HG03175 (cell line): ENCODE data around the gene RAMACL.
"Not testable (repeated sequence)": the region's sequence is repeated elsewhere in the genome, so short reads cannot be mapped to it uniquely, and the experiment has no call there.

Source experiments
- ATAC-seq: cut with Tn5 transposase; IDR thresholded peaks from one replicate; pipeline ENCODE4 v1.9.1; 2021; ENCODE audit warnings: mild to moderate bottlenecking, moderate library complexity; ENCODE audit not compliant: unreplicated experiment

RAMACL gene

DNA sequence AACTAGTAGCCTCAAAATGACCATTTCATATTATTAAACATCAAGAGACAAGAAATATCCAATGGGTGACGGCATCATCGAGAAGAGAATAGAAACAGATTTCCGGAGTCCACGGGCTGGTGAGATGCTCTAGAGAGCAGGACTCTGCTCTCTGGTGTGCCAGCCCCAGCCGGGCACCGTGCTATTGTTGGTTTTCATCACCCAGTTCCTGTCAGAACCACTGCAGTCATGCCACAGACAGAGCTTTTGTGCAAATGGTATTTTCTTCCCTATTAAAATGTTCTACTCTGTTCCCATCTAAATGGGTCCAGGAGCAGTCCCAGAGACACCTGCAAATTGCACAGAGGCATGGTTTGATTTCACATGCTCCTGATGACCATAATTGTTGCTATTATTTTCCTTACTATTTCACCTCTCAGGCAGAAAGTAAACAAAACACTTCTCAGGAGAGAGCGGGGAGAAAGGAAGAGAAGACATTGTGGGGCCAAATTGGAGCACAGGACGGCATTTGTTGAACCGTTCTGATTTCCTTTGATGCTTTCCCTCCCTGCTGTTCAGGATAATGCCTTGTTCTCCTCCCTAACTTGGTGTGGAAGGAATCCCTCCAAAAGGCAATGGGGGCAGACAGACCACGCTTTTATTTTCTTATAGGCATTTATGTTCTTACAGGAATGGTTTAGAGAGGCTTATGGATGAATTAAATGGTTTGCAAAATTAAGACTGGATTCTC lies 11.4 kb upstream of the RAMACL start:
- ATAC-seq, result no peak

DNA sequence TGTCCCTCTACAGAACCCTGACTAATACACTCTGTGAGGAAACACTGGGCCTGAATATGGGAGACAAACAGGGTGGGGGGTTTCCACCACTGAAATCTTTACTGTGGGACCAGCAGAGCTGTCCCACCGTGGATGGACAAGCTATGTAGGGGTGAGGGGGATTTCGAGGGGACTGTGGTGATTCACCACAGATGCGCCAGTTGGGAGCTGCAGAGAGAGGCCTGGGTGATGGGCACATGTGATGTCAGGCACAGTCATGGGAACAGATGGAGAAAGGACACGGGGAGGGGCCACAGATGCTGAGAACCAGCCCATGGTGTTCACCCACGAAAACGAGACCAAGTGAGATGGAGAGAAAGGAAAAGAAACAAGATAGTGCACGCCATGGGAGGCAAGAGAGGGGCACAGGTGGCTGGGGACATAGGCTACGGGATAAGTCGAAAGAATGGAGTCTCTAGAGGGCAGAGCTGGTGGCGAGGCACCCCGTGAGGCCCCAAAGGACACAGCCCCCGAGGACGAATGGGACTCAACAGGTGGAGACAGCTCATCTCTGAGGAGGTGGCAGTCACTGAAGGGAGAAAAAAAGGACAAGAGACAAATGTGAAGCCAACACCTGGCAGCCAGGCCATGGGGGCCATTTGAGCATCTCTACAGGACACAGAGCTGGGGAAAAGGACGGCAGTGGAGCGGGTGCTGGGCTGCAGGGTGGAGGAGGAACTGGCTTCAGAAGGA lies 10.5 kb upstream of the RAMACL start:
- no peak for ATAC-seq

DNA sequence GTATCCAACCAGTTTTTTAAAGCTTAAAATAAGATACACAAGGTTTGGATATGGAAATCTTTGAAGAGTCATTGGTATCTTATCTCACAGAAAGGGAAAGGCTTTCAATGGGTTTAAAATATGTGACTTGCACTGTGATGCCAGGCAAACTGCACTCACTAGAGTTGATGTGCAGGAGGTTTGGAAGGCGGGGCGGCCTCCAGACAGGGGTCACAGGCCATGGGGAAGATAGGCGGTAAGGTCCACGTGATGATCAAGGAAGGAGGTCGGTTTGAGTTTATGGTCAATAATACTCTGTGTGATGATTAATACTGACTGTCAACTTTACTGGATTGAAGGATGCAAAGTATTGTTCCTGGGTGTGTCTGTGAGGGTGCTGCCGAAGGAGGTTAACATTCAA lies 9.5 kb upstream of the RAMACL start:
- no peak for ATAC-seq

DNA sequence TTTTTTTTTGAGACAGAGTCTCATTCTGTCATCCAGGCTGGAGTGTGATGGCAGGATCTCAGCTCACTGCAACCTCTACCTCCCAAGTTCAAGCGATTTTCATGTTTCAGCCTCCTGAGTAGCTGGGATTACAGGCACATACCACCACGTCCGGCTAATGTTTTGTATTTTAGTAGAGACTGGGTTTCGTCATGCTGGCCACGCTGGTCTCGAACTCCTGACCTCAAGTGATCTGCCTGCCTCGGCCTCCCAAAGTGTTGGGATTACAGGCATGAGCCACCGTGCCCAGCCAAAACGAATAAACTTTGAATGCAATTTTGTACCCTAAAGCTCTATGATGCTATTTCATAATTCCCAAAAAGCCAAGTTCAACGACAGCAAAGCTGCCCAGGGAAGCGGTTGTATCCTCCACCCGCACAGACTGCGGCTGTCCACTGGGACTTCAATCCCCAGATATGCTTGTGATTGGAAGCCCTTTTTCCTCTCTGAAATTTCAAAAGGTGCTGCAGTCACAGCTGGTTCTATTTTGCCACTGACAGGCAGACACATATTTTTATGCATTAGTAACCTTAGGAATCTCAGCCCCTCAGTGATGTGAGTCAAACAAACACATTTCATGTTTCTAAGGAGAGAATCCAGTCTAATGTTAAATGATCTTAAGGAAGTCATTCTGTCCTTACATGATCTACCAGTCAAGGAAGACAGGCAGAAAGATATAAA lies 8.7 kb upstream of the RAMACL start:
- no peak for ATAC-seq

DNA sequence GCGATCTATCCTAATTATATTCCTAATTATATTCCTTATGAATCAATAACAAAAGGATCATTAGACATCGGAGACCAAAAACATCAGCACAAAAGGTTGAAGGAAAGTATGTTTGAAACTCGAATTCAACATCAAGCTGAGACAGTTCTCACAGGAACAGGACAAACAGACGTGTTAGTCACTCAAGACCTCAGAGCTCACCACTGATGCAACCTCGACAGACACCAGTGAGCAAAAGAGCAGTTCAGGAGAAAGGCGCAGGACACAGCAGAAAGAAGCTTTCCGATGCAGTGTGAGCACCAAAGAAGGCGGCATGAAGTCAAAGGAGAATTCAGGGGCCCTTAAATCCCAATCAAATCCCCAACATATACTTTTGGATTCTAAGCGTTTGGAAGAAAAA lies 6.3 kb upstream of the RAMACL start:
- no peak for ATAC-seq

DNA sequence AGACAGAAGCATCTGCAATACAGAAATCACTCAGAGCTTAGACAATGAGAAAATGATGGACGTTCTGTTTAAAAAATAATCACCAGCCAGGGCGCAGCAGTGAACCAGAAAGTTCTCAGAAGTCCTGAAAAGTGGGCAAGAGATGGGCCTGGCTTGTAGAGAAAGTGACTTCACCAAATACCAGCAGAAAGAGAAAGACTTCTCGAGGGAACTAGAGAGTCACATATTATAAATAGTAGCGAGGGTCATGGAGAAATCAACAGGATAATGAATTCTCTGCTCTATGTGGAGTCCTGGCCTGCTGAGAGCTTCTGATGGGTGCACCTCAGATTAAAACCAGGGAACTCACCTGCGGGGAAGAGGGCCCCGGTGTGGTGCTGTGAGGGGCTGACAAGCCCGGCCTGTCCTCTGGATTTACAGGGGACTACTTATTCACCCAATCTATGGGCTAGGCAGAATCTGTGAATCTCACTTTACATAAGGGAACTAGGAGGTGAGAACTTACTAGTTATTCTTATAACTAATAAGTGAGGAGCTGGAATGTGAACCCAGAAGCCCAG lies 5.6 kb upstream of the RAMACL start:
- no peak for ATAC-seq

DNA sequence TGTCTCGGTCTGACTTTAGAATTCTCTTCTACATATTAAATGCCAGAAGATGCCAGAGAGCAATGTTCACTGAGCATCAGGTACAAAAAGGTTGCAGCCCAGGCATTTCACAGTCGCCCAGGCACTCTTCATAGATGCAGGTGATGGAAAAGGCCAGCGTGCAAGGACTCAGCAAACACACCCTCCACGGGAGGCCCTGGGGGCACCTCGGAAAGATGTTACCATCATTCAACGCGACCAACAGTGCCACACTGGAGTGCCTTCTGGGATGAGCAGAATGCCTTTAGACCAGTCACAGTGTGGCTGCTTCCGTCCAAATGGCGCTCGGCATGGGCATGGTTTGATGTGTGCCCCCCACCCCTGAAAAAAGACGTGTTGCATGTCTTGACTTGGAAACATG lies 4.5 kb upstream of the RAMACL start:
- ATAC-seq, result no peak

DNA sequence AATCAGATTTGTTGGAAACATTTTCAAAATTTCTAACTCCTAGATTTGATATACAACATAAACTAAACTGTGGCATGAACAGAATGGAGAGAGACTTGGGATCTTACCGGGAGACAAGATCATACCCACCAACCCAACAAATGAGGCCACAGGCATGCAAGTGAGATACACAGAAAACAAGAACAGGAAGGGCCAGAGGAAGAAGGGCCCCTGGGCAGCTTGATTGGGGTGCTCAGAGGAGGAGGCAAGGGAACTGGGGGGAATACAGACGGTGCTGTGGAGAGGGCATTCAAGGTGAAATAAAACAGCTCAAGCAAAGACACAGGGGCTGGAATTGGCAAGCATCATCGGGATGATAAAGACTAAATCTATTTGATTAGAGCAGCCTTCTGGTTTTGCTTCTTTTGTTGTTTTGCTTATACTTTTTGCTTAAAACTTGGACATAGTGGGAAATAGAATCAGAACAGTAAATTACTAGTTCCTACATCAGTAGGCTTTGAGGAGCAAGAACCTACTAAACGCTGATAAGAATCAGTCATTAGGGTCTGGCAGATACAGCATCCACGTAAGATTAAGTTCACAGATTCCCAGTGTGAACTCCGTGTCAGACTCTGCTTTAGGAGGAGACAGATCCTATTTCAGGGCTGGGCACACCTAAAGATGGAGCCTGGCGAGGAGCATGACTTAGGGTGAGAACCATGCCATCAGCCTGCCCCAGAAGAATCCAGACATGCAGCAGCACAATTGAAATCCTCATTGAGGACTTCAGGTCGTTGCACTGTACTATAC lies 3.5 kb upstream of the RAMACL start:
- ATAC-seq, result no peak

DNA sequence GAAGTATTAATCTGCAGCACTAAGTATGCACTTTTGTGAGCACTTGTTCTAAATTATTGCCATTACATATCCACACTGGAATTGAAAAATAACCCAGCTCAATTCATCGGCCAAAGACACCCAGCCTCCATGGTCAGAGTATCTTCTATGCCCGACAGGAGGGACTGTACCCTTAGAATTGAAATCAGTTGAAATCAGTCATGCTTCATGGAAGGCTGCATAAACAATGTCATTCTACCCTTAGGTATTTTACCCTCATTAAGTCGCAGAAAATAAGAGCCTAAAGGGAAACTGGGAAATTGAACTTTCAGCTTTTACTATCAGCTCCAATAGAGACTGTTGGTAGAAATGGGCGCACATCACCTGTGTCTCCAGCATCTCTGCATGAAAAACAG lies 2.9 kb upstream of the RAMACL start:
- no peak for ATAC-seq

DNA sequence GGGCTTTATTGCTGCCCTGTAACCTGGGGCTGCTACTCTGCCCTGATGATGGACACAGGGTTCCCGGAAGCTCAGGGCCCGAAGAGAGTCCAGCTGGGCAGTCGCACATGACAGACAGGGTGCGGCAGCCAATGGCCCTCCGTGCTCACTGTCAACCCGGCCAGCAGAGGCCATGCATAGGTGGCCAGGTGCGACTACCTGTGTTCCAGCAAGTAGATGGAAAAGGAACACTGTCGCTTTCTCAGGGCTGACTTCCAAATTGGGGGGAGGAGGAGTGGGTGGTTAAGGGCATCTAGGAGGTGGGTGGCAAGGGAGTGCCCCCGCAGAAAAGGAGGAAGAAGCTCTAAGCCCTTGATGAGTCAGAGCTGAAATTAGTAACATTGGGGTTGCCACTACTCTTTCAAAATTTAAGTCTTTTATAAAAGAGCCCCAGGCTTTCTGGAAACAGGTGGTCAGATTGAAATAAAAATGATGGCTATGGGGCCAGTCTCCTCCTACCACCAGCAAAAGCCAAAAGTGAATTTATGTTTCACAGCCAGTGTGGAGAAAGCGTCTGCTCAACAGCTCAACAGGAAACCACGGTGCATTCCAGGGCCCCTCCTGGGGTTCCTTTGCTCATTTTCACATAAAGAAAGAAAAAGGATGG lies 2.3 kb upstream of the RAMACL start:
- ATAC-seq, result no peak

DNA sequence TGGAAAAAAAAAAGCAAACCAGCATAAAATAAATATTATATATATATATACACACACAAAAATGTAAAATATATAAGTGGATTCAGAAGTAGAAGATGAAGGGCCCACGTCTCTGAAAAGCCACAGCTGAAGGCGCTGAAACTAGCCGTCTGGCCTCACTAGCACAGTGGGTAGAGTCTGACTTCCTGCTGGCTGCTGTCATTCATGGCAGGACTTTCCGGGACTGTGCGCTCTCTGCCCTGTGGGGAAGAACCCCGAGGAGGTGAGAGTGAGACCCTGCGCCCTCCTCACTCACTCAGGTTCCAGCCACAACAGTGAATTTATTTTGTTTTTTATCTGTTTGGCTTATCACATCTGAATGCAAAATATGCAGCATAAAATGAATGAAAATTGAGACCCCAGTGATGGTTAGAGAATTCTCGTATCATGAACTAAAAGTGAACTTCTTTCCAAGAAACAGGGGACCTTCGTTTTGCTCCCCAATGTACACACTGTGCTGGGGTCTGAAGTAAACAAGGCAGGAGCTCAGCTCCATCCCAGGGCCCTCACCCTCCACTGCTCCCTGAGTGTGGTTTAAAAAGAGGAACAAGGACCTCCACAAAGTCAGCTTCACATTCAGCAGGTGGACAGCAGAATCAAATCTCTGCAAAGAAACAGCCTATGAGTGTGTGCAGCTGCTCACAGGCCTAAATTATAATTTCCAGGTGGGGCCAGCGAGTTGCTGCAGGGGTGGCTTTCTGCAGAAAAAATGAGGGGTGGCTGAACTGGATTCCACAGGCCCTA lies 1.3 kb upstream of the RAMACL start:
- ATAC-seq, result peak; percentile 85

DNA sequence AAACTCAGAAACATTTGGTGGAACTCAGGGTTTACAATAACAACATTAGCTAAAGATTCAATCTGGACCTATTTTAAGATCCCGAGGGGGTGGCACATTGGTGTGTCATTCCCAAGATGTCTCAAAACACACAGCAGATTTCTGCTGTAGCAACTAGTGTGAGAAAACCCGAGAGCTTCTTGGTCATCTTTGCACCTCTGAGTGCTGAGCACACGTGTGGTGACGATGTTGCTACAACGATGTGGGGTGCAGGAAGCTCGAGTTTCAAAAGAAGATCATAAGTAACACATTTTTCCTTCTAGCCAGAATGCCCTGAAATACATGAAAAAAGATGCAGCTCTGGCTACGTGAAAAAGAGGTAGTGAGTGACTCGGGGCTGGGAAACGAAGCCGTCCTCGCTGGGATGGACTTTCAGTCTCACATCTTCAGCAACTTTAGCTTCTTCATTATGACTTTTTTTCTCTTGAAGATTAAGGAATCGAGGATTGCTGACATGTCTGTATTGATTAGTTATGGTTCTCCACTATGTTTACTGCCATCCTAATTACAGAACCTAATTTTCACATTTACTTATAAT lies 1.5 kb downstream of the RAMACL start:
- ATAC-seq, result no peak

DNA sequence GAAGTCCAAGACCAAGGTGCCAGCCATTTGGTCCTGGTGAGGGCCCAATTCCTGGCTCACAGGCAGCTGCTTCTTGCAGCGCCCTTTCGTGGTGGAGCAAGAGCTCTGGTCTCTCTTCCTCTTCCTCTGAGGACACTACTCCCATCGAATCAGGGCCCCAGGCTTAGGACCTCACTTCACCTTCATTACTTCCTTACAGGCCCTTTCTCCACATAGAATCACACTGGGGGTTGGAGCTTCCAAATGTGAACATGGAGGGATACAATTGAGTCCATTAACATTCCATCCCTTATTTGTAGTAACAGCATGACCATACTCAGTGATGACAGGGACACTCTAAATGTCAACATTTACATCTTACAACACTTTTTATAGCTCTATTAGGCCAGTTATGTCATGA lies 2.3 kb downstream of the RAMACL start:
- no peak for ATAC-seq

DNA sequence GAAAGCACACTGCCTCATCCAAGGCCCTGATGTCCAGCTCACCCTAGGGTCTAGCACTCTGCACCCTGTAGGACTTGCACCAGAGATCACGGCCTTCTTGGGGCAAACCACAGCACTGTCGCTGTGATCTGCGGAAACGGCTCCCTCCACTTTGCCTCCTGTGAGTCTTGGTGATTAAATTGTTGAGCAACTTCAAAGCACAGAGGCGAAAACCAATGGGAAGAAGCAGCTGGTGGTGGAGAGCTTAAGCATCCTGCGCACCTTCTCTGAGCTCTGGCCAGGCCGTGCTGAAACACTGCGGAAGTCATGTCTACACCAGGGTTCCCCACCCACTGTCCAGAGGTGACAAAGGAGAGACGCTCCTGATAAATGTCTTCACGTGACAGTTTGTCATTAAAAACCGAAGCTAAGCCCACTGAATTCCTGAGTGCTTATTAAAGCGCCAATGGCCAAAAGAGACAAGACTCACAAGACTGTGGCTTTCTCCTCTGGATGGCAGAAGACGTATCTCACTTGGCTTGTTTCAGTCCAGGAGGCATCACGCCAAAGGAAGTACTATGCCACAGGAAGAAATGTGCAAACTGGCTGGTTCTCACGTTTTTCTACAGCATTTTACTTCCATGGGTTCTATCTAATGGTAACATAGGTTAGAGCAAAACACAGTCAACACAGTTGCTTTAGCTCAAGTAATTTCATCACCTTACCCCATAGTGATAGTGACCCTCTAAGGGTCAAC lies 3.1 kb downstream of the RAMACL start:
- no peak for ATAC-seq

DNA sequence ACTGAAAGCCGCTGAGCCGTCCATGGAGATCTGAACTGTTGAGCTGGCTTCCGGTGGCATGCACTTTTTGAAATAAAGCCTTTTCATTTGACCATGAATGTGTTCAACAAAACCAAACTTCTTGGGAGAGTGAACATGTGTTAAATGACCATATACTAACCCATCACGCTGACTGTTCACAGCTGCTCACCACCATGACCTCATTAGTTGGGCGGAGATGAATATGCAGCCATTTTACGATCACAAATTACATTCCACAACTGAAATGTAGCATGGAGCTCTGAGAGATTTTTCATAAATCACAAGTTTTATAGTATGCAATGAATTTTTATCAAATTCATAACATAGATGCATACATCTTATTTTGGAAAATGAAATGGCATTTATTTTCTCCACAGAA lies 4.2 kb downstream of the RAMACL start:
- ATAC-seq, result no peak

DNA sequence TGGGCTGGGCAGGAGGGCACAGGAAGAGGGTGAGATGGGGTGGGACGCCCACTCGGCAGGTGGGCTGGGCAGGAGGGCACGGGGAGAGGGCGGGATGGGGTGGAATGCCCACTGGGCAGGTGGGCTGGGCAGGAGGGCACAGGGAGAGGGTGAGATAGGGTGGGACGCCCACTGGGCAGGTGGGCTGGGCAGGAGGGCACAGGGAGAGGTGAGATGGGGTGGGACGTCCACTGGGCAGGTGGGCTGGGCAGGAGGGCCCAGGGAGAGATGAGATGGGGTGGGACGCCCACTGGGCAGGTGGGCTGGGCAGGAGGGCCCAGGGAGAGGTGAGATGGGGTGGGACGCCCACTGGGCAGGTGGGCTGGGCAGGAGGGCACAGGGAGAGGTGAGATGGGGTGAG lies 4.7 kb downstream of the RAMACL start:
- not testable (repeated sequence) for ATAC-seq

DNA sequence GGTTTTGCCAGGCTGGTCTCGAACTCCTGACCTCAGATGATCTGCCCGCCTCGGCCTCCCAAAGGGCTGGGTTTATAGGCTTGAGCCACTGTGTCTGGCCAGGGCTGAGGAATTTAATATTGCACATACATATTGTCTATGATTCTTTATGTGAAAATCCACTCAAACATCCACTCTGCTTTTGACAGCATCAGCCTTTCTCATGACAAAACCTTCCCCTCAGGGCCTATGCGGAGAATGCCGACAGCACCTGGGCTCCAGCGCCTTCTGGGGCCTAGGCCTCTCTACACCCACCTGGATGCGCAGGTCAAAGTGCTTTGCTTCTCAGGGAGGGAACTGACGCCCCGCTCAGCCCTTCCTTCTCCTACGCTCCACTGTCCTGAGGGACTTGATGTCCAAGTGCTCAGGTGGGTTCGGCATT lies 5.4 kb downstream of the RAMACL start:
- no peak for ATAC-seq
